Activated T-helper 2 cell treated with anti-CD3 and anti-CD28 coated beads, Interferon-gamma antibody, Interleukin-2, Interleukin-4, amounts not matched to agents 10 μg/mL and 5 μg/mL and 100 μg/mL, durations not matched to agents 14 hours and 24 hours and 36 hours (primary cell): Measurements from ENCODE around the gene IGSF9B. TPM values are rescaled to one million over a fixed set of nuclear protein-coding genes. Genes with fewer than 3 reads are reported as not detected.
A peak's percentile ranks its signal among the peaks of the same experiment; 100 is the strongest.

Source experiments
- DNase-seq: peaks from one replicate; pipeline ENCODE4 v3.0.0; 2021; ENCODE audit warnings: low spot score
- H3K27ac Mint-ChIP-seq: one replicate; pipeline ENCODE4 v1.8.0; 2021; ENCODE audit warnings: mixed read lengths
- H3K27me3 Mint-ChIP-seq: one replicate; pipeline ENCODE4 v1.8.0; 2021; ENCODE audit warnings: low read depth, mixed read lengths
- H3K36me3 Mint-ChIP-seq: one replicate; pipeline ENCODE4 v1.8.0; 2021; ENCODE audit warnings: low read depth, mixed read lengths
- H3K4me1 Mint-ChIP-seq: one replicate; pipeline ENCODE4 v1.8.0; 2021; ENCODE audit warnings: low read depth, mixed read lengths
- H3K4me3 Mint-ChIP-seq: one replicate; pipeline ENCODE4 v1.8.0; 2021; ENCODE audit warnings: low read depth, mild to moderate bottlenecking, moderate library complexity, mixed read lengths
- H3K9me3 Mint-ChIP-seq: one replicate; pipeline ENCODE4 v1.8.0; 2021; ENCODE audit warnings: mixed read lengths
- intact Hi-C: fragments of 100-400 bp; cut with micrococcal nuclease; formaldehyde crosslinking; loops from one replicate; pipeline ENCODE4 v1.15.1; 2023
- total RNA-seq: library from RNA; stranded (reverse); gene quantifications from 2 replicates; pipeline ENCODE4 v1.2.3, GENCODE V29; 2022

The IGSF9B gene
- total RNA-seq, 1 donor from 2014 or later, result 101 TPM

DNA sequence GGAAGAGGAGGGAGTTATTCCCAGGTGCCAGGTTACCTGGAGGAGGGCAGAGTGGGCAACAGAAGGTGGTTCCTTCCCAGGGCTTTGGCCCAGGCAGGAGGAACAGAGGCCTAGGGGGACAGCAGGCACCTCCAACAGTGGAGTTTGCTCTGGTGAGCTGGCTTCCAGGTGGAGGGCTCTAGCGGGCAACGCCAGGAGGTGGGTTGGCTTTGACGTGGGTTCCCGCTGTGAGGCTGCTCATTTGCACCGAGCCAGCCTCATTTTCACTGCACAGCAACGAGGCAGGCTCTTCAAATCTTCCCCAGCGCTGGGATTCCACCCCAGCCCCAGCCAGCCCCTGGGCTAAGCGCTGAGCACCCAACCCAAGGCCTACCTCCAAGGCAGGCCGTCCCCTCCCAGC, 8.1 kb downstream of the IGSF9B start:
- Mint-ChIP-seq H3K4me3 (peak overlapping the region; percentile 69), H3K27ac (peak overlapping the region; percentile 76)

DNA sequence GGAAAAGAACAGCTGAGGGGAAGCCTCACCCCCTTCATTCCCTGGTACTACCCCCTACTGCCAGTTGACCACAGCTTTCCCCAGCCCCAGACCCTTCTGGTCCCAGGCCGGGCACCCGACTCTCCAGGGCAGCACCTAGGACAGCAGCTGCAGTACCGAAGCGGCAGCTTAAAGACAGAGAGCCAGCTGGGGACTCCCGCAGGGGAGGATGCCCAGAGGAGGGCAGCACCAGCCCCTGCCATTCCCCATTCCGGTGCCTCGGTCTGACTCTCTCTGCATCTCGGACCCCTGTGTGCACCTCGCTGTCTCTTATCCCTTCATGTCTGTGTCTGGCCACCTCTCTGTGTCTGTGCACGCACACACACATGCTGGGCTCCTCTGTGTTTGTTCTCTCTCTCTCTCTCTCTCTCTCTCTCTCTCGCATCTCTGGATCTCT, 9.4 kb downstream of the IGSF9B start:
- no peaks in the 10 kb centered on the region for H3K27me3 Mint-ChIP-seq
- H3K9me3 Mint-ChIP-seq, result no peaks in the 10 kb centered on the region
- H3K36me3 Mint-ChIP-seq, result peaks cover 34% of the 10 kb centered on the region

More for the DNA sequence above, 8.1 kb downstream of the IGSF9B start:
- no peak for DNase-seq
- no peaks in the 10 kb centered on the region for H3K9me3 Mint-ChIP-seq
- H3K27me3 Mint-ChIP-seq, result no peaks in the 10 kb centered on the region
- peaks cover 28% of the 10 kb centered on the region for H3K36me3 Mint-ChIP-seq
- intact Hi-C loops, result loop anchor here (5.0 kb wide), 1 partner anchor 274 kb away; the partner anchor contains the start of genes NCAPD3 and VPS26B
- H3K4me1 Mint-ChIP-seq, result peaks cover 70% of the 10 kb centered on the region

DNA sequence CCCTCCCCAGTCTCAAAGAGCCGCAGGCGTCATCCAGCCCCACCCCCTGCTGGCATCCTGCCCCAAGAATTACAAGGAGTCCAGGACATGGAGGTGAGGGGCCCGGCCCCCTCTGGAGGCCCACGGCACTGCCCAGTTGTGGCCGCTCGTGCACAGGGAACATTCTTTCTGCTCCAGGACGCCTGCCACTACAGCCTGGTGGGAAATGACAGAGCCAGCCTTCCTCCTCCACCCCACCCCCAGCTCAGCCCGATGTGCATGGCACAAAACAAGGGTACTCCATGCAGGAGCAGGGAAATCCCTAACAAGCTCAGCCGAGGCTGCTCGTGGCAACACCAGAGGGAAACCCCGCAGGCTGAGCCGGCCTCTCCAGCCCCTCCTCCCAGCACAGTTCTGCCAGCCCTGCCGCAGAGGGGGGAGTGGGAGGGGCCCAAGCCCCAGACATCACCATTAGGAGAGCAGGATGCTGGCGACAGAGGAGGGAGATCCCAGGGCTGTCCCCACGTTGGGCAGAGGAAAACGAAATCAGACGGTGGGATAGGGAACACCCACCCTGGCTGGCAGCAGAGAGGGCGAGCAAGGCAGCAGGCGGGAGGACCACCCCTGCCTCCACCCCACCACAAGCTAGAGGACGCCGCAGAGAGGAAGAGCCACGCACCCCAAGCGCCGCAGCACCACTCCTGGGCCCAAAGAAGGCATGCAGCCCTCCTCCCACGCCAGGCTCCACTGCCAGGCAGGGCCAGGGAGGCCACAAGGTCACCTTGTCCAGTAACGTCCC, 10.0 kb downstream of the IGSF9B start:
- H3K27me3 Mint-ChIP-seq, result no peaks in the 10 kb centered on the region
- peak overlapping the region; percentile 66 for H3K4me3 Mint-ChIP-seq
- H3K36me3 Mint-ChIP-seq, result peaks cover 40% of the 10 kb centered on the region
- intact Hi-C loops, result loop anchor here (5.0 kb wide), 1 partner anchor 276 kb away; the partner anchor contains the start of genes NCAPD3 and VPS26B
- DNase-seq, result peak; percentile 46
- peaks cover 67% of the 10 kb centered on the region for H3K4me1 Mint-ChIP-seq
- H3K27ac Mint-ChIP-seq, result peak overlapping the region; percentile 75
- no peaks in the 10 kb centered on the region for H3K9me3 Mint-ChIP-seq

More for the DNA sequence above, 9.4 kb downstream of the IGSF9B start:
- peak; percentile 67 for DNase-seq
- peak overlapping the region; percentile 69 for H3K4me3 Mint-ChIP-seq
- peaks cover 67% of the 10 kb centered on the region for H3K4me1 Mint-ChIP-seq
- peak overlapping the region; percentile 76 for H3K27ac Mint-ChIP-seq
- intact Hi-C loops, result loop anchor here (5.0 kb wide), 1 partner anchor 275 kb away; the partner anchor contains the start of genes NCAPD3 and VPS26B

DNA sequence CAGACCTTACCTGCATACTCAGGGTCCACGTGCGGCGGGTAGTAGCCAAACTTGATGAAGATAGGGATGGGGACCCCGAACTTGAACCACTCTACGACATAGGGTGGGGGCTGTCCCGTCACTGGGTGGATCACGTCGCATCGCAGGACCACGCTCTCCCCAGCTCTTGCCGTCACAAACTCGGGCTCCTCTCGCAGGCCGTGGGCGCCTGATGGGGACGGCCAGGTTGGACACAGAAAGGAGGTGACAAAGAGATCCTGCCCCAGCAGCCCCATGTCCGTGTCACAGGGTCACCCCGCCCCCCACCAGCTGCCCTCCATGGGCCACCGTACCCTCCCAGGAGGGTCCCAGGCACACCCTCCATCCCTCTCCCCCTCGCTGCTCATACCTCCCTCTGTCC, 10.7 kb downstream of the IGSF9B start:
- peak overlapping the region; percentile 96 for H3K27ac Mint-ChIP-seq
- H3K36me3 Mint-ChIP-seq, result peaks cover 47% of the 10 kb centered on the region
- H3K27me3 Mint-ChIP-seq, result no peaks in the 10 kb centered on the region
- no peaks in the 10 kb centered on the region for H3K9me3 Mint-ChIP-seq
- intact Hi-C loops, result loop anchor here (5.0 kb wide), 1 partner anchor 276 kb away; the partner anchor contains the start of genes NCAPD3 and VPS26B
- no peak for DNase-seq
- peaks cover 72% of the 10 kb centered on the region for H3K4me1 Mint-ChIP-seq
- H3K4me3 Mint-ChIP-seq, result peak overlapping the region; percentile 82

DNA sequence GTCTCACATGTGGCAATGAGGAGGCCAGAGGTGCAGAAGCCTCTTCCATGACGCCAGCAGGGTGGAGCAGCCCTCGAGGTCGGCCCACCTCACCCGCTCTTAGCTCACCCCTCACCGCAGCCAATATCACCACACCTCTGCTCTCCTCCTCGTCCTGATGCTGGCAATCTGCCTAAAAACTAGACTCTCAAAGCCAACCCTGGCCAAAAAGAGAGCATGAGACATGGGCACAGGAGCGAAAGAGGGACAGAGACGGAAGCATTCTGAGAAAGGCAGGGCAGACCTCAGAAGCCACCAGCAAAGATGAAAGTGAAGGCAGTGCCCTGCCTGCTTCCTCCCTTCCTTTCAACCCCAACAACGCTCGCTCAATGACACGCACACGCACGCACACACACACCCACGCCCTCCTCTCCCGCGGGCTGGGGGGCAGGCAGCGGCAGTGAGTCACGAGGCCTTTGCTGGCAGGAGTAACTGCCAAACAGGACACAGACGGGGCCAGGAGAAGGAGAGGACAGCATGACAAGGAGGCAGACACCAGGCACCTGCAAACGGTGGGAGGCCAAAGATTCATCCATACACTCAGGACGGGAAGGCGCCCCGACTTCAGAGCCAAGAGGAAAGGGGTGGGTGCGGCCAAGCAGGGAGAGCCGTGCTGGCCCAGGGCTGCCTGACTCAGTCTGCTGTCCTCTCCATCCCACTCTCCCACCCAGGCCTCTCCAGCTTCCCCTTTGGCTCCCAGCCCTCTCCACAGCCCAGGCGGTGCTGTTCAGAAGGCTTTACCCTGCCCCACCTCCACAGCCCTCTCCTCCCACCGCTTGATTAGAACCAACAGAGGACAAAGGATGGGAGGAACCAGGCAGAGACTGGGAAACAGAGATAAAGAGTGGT, 11.4 kb downstream of the IGSF9B start:
- H3K4me1 Mint-ChIP-seq, result peaks cover 74% of the 10 kb centered on the region
- H3K36me3 Mint-ChIP-seq, result peaks cover 52% of the 10 kb centered on the region
- peak overlapping the region; percentile 82 for H3K4me3 Mint-ChIP-seq
- peak overlapping the region; percentile 96 for H3K27ac Mint-ChIP-seq
- H3K9me3 Mint-ChIP-seq, result no peaks in the 10 kb centered on the region
- DNase-seq, result peak; percentile 85
- intact Hi-C loops, result loop anchor here (1.0 to 5.0 kb wide), 4 partner anchors 12 to 277 kb away; partner anchors contain the start of genes NCAPD3 and VPS26B
- H3K27me3 Mint-ChIP-seq, result no peaks in the 10 kb centered on the region

DNA sequence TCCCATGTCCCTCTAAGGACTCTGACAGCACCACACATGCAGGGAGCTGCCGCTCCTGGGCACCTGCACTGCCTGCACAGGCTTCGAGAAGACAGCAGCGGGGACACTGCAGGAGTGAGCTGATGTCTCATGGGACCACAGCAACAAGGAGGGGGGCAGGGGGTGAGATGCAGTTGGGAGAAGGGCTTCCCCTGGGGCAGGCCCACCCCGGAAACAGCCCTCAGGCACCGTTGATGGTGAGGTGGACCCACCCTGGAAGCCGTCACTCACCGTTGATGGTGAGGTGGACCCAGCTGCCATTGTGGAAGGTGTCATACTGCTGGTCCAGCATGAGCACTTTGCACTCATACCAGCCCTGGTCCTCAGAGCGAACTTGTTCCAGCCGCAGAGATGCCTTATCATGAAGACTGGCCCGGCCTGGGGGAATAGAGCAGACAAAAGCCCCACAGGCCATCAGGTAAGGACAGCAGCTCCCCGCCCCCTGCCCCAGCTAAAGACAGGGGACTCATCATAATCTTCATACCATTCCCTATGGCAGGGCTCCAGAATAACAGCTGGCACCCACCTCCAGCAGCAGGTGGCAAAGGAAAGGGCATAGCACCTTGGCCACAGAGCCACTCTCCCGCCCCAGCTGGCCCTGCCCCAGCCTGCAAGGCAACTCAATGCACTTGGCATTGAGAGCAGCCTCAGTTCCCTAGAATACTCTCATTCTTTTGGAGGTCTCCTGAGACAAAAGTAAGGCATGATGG, 12.6 kb downstream of the IGSF9B start:
- intact Hi-C loops, result loop anchor here (2.0 kb wide), 1 partner anchor 93 kb away; no protein-coding TSS in a partner anchor
- Mint-ChIP-seq H3K4me3 (peak overlapping the region; percentile 82), H3K27ac (peak overlapping the region; percentile 96)

DNA sequence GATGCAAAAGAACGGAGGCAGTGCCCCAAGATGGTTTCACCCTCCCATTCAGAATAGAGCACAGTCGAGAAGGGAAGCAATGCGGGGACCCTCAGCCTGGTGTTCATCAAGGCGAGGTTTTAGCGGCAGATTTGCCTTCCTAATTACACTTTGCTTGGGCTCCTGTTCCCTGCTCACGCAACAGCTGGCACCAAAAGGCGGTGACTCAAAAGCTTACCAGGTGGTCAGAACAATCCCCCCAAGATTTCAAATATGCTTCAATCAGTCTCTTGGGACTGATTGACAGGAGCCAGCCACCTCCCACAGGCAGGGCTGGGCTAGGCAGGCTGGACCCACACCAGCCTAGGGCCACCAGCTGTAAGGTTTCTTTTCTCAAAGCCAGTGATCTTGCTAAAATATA, 14.2 kb downstream of the IGSF9B start:
- H3K36me3 Mint-ChIP-seq, result peaks cover 74% of the 10 kb centered on the region

More for the DNA sequence above, 12.6 kb downstream of the IGSF9B start:
- H3K9me3 Mint-ChIP-seq, result no peaks in the 10 kb centered on the region
- H3K36me3 Mint-ChIP-seq, result peaks cover 61% of the 10 kb centered on the region
- DNase-seq, result no peak
- H3K4me1 Mint-ChIP-seq, result peaks cover 69% of the 10 kb centered on the region
- H3K27me3 Mint-ChIP-seq, result no peaks in the 10 kb centered on the region

DNA sequence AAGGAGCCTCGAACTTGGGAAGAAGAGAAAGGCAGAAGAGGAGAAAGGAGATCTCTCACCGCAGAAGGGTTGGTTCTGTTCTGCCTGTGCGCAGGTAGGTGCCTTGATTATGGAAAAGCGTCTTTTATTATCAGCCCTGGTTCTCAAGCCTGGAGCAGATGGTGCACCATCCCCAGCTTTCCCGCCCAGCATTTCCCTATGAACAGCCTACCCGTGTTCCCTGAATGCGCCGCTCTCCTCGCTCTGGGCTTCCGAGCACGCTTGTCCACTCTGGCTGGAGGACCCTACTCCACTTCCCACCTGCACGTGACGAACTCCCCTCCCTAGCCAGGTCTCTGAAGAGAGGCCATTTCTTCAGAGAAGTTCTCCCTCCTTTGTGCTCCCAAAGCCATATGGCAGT, 15.2 kb downstream of the IGSF9B start:
- intact Hi-C loops, result no loop called here
- peak overlapping the region; percentile 22 for H3K27ac Mint-ChIP-seq
- H3K9me3 Mint-ChIP-seq, result no peaks in the 10 kb centered on the region
- DNase-seq, result no peak
- peaks cover 52% of the 10 kb centered on the region for H3K4me1 Mint-ChIP-seq
- peaks cover 83% of the 10 kb centered on the region for H3K36me3 Mint-ChIP-seq
- H3K4me3 Mint-ChIP-seq, result no peak overlapping the region
- H3K27me3 Mint-ChIP-seq, result no peaks in the 10 kb centered on the region

More for the DNA sequence above, 14.2 kb downstream of the IGSF9B start:
- Mint-ChIP-seq H3K4me3 (no peak overlapping the region), H3K4me1 (peaks cover 57% of the 10 kb centered on the region), H3K27me3 (no peaks in the 10 kb centered on the region), H3K9me3 (no peaks in the 10 kb centered on the region), H3K27ac (peak overlapping the region; percentile 74)
- no peak for DNase-seq
- intact Hi-C loops, result no loop called here

DNA sequence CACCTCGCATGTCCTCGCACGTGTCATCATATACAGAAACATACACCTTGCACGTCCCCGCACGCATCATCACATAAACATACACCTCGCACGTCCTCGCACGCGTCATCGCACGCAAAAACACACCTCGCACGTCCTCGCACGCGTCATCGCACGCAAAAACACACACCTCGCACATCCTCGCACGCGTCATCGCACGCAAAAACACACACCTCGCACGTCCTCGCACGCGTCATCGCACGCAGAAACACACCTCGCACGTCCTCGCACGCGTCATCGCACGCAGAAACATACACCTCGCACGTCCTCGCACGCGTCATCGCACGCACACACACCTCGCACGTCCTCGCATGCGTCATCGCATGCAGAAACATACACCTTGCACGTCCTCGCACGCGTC, 16.7 kb downstream of the IGSF9B start:
- no peak for DNase-seq
- Mint-ChIP-seq H3K27me3 (no peaks in the 10 kb centered on the region), H3K4me1 (peaks cover 40% of the 10 kb centered on the region), H3K4me3 (no peak overlapping the region), H3K9me3 (no peaks in the 10 kb centered on the region), H3K27ac (no peak overlapping the region), H3K36me3 (peaks cover 90% of the 10 kb centered on the region)
- intact Hi-C loops, result no loop called here

DNA sequence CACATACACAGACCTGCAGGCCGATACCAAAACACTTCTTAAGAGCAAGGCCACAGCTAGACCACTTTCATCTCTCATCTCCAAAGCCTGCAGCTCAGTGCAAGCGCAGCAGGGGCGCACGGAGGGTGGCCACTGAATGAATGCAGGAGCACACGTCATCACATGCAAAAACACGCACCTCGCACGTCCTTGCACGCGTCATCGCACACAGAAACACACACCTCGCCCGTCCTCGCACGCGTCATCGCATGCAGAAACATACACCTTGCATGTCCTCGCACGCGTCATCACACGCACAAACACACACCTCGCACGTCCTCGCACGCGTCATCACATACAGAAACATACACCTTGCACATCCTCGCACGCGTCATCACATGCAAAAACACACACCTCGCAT, 17.2 kb downstream of the IGSF9B start:
- intact Hi-C loops, result no loop called here
- peaks cover 91% of the 10 kb centered on the region for H3K36me3 Mint-ChIP-seq
- no peaks in the 10 kb centered on the region for H3K27me3 Mint-ChIP-seq
- H3K4me1 Mint-ChIP-seq, result peaks cover 42% of the 10 kb centered on the region
- no peak for DNase-seq
- no peaks in the 10 kb centered on the region for H3K9me3 Mint-ChIP-seq
- no peak overlapping the region for H3K4me3 Mint-ChIP-seq
- H3K27ac Mint-ChIP-seq, result no peak overlapping the region

DNA sequence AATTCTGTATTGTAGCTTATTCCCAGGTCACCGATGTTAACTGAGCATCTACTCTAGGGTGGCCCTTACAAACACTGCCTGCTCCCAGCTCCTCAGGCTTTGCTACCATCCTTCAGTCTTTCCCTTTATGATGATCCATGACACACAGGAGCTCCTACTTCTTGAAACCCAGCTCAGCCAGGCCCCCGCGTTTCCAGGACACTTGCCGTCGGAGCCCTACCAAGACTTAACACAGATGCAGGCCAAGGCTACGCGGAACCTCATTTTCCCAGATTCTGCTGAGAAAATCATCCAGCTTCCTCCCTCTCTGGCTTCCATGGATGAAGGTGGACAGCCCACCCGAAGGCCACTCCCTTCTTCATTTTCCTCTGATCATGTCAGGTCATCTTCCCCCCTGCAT, 18.6 kb downstream of the IGSF9B start:
- Mint-ChIP-seq H3K4me1 (peaks cover 33% of the 10 kb centered on the region), H3K9me3 (no peaks in the 10 kb centered on the region), H3K27ac (no peak overlapping the region), H3K4me3 (no peak overlapping the region), H3K27me3 (no peaks in the 10 kb centered on the region), H3K36me3 (peaks cover 94% of the 10 kb centered on the region)
- intact Hi-C loops, result no loop called here
- no peak for DNase-seq

DNA sequence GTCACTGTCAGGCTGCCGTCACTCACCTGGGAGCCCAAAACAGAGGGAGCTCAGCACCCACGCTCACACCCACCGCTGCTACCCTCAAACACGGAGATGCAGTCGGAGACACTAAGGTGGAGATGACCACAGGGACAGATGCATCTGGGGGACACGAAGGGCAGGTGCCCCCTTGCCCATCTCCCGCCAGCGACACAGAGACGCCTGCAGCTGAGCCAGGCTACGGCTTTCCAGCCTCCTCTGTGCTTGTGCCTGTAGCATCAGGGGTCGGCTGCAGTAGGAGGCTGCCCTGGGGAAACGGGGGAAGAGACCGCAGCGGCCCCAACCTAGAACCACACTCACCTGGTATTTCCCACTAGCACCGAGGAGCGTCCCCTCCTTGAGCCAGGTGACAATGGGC, 19.3 kb downstream of the IGSF9B start:
- intact Hi-C loops, result no loop called here
- Mint-ChIP-seq H3K27ac (no peak overlapping the region), H3K4me1 (peaks cover 29% of the 10 kb centered on the region), H3K36me3 (peaks cover 90% of the 10 kb centered on the region), H3K27me3 (no peaks in the 10 kb centered on the region), H3K9me3 (no peaks in the 10 kb centered on the region), H3K4me3 (no peak overlapping the region)
- no peak for DNase-seq
